Urothelium cell line (cell line): ENCODE data around the gene ETFDH.
"Not testable (repeated sequence)": the region's sequence is repeated elsewhere in the genome, so short reads cannot be mapped to it uniquely, and the experiment has no call there.

Experiments used
- DNase-seq: peaks from one replicate; pipeline ENCODE4 v3.0.0; 2011; ENCODE audit warnings: low spot score, mixed read lengths
- FAIRE-seq: peaks from 2 replicates; lab custom pipeline; 2011; peaks lifted over from hg19 to GRCh38; lab: Jason Lieb, UNC

Gene ETFDH

DNA sequence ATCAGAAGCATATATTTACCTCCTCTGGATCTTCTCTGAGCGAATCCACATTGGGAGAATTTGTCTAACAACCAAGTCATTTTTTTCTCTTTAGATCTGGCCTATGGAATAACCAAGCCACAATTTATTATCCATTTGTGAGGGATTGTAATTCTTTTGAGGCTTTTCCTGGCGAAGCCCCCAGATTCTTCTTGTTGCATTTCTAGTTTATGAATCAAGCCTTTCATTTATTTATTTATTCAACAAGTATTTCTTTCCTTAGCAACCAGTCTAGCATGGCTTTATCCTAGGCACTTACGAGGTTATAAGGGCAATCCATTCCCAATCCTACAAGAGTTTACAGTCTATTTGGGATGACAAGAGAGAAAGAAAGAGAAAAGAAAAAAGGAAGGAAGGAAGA, 78.3 kb downstream of the ETFDH start:
- FAIRE-seq (no peak), DNase-seq (no peak)

DNA sequence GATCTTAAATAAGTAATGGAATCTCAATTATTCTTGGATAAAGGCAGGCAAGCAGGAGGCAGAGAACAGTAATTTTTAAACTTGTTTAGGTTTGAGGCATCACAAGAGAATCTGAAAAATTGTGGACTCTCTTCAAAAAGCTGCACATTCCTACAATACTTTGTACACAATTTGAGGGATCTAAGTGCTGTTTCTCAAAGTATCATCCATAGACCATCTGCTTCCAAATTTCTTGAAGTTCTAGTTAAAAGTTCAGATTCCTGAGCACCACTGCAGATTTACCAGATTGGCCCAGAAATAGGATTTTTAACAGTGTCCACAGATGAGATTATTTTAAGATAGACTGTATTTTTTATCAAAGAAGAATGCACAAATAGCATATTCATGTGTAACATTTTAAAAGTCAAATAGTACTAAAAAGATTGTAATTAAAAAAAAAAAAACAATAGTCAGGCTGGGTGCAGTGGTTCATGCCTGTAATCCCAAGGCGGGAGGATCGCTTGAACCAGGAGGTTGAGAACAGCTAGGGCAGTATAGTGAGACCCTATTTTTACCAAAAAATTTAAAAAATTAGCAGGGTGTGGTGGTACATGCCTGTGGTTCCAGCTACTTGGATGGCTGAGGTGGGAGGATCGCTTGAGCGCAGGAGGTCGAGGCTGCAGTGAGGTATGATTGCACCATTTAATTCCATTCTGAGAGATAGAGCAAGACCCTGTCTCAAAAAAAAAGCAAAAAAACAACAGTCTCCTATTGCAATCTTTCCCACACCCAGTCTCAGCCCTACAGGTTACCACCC, 82.5 kb downstream of the ETFDH start:
- FAIRE-seq (no peak), DNase-seq (no peak)

DNA sequence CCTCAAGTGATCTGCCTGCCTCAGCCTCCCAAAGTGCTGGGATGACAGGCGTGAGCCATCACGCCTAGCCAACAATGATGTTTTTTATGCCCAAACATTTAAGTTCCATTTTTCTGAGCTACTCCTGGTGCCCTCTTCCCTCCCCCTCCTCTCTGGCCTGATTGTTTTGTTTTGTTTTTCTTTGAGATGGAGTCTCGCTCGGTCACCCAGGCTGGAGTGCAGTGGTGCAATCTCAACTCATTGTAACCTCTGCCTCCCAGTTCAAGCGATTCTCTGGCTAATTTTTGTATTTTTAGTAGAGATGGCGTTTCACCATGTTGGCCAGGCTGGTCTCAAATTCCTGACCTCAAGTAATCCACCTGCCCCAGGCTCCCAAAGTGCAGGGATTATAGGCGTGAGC, 83.7 kb downstream of the ETFDH start:
- FAIRE-seq, DNase-seq: not testable (repeated sequence)

DNA sequence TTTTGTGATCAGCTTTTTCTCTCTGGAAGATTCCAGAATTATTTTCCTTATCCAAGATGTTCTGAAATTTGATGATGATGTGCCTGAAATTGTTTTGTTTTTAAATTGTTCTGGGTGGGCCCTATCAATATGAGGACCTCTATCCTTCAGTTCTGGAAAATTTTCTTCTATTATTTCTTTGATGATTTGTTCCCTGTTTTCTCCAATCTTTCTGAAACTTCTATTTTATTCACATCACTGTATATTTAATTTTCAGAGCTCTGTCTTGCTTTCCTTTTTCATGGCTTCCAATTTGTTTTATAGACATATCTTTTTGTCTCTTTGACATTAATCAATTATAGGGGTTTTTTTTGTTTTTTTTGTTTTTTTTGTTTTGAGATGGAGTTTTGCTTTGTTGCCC, 84.5 kb downstream of the ETFDH start:
- FAIRE-seq (no peak), DNase-seq (no peak)

DNA sequence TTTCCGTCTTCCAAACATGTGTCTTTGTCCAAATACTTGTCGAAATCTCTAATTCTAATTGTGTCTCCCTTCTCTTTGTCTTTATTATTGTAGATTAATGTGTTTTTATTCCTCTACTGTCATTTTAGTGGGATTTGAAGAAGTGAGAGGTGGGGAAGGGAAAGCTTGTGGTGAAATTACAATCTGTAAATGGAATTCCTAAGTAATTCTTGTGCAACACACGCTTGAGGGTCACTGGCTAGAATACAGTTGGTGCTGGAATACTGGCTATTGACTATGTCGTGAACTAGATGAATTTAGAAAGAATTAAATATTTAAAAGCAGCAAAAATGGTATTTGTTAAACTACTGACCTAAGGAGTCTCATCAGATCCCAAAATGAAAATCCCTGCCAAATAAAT, 86.0 kb downstream of the ETFDH start:
- DNase-seq (no peak), FAIRE-seq (no peak)

DNA sequence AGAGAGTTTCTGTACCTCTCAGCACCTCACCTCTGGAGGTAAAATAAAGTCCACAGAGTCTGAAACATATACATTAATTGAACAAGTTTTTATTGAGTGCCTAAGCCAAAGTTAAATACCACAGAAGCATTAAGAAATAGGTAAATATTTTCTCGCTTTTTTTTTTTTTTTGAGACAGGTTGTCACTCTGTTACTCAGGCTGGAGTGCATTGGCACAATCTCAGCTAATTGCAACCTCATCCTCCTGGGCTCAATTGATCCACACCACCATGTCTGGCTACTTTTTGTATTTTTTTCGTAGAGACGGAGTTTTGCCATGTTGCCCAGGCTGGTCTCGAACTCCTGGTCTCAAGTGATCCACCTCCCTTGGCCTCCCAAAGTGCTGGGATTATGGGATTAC, 86.6 kb downstream of the ETFDH start:
- no peak for FAIRE-seq
- DNase-seq, result no peak
